ENCODE data around the gene BTN1A1. TPM values are rescaled to one million over a fixed set of nuclear protein-coding genes. Genes with fewer than 3 reads are reported as not detected.

BTN1A1 gene
- total and polyA plus RNA-seq, 9 of the 15 experiments (the other 6 are each of a cell fraction or from before 2014, with no cell fraction given) = 0.01 to 0.15 (median 0.06) TPM; not detected in 4

- DNase-seq (ENCODE audit: extremely low read depth in 1 of 4, low spot score in 3 of 4) = no peak
- no peak overlapping the region for H3K4me2 ChIP-seq (ENCODE audit: insufficient read depth, low read length)
- no peak overlapping the region for H3K9ac ChIP-seq (ENCODE audit: insufficient read depth in 1 of 2, low read depth in 2 of 2, low read length in 2 of 2)
- no peaks in the 10 kb centered on the region for H3K9me1 ChIP-seq (ENCODE audit: control insufficient read depth, insufficient read depth, low read length)
- FAIRE-seq = no peak
- H2AFZ ChIP-seq (ENCODE audit: low read depth, low read length) = no peak overlapping the region
- no peak for ATAC-seq
- no peak overlapping the region for H3K27ac ChIP-seq (ENCODE audit: extremely low read depth, low read depth, low read length)
- H3K27me3 ChIP-seq (ENCODE audit: control insufficient read depth in 2 of 2, insufficient read depth in 2 of 2, low read length in 2 of 2) = no peaks in the 10 kb centered on the region
- ChIA-PET CTCF (ENCODE audit: low intra/inter-chr PET ratio) (interaction anchor here (0.7 kb wide), 1 partner anchor 138 kb away, joined by 3 read pairs; no protein-coding TSS in a partner anchor), POLR2A (interaction anchor here (1.1 to 1.2 kb wide), 3 partner anchors 11 to 148 kb away, joined by 3 to 4 read pairs (median 3); no protein-coding TSS in a partner anchor)
- in situ Hi-C loops (cut with MboI) = no loop called here
- BruUV-seq (replicated peaks) = no TSS peak
- H3K4me3 ChIP-seq = no peak overlapping the region
- intact Hi-C loops (cut with micrococcal nuclease) = no loop called here
- peaks cover 38% of the 10 kb centered on the region for H3K79me2 ChIP-seq (ENCODE audit: control insufficient read depth, insufficient read depth, low read length)
- no peaks in the 10 kb centered on the region for H3K9me3 ChIP-seq (replicated peaks; ENCODE audit: control insufficient read depth, insufficient read depth, low read depth, low read length)
- peaks cover 10 to 13% of the 10 kb centered on the region in 2 experiments; a peak in 4 of 5 replicates for H3K4me1 ChIP-seq (replicated peaks in 1 of 2; ENCODE audit: control insufficient read depth in 2 of 2, insufficient read depth in 2 of 2, low read length in 2 of 2)
- 47% methylated on average over 2 of the region's 2 CpGs for WGBS (ENCODE audit: insufficient coverage, low coverage, missing lambda C conversion rate)
- H4K20me1 ChIP-seq (replicated peaks; ENCODE audit: control insufficient read depth, insufficient read depth, low read length) = no peaks in the 10 kb centered on the region
- H3K36me3 ChIP-seq (ENCODE audit: control insufficient read depth, insufficient read depth, low read length) = no peaks in the 10 kb centered on the region; the same call in 2 of the 3 replicates
- TF ChIP-seq ZNF280B (CRISPR knock-in tag; IDR thresholded peaks at IDR 0.05) (no peak), JUND (IDR thresholded peaks at IDR 0.05; ENCODE audit: borderline replicate concordance, low read depth, low read length) (no peak), JUND (tag; IDR thresholded peaks at IDR 0.05; ENCODE audit: borderline replicate concordance, low read depth, low read length) (no peak), CREM (IDR thresholded peaks at IDR 0.05; ENCODE audit: low read depth) (no peak), MNT (conservative IDR thresholded peaks at IDR 0.05) (no peak), ZBTB40 (IDR thresholded peaks at IDR 0.05) (no peak), ZBTB40 (CRISPR knock-in tag; IDR thresholded peaks at IDR 0.05) (no peak), EP300 (IDR thresholded peaks at IDR 0.05; ENCODE audit: low read length) (no peak), TGIF2 (CRISPR knock-in tag; IDR thresholded peaks at IDR 0.05) (no peak), MAFK (IDR thresholded peaks at IDR 0.05; ENCODE audit: low read length) (no peak), TEAD1 (CRISPR knock-in tag; IDR thresholded peaks at IDR 0.05) (no peak)
Observed at GRCh38 chr6:26525838-26526237, 25.7 kb downstream of the BTN1A1 start.
